ENCODE data around the gene CKS1B.

Gene CKS1B

DNA sequence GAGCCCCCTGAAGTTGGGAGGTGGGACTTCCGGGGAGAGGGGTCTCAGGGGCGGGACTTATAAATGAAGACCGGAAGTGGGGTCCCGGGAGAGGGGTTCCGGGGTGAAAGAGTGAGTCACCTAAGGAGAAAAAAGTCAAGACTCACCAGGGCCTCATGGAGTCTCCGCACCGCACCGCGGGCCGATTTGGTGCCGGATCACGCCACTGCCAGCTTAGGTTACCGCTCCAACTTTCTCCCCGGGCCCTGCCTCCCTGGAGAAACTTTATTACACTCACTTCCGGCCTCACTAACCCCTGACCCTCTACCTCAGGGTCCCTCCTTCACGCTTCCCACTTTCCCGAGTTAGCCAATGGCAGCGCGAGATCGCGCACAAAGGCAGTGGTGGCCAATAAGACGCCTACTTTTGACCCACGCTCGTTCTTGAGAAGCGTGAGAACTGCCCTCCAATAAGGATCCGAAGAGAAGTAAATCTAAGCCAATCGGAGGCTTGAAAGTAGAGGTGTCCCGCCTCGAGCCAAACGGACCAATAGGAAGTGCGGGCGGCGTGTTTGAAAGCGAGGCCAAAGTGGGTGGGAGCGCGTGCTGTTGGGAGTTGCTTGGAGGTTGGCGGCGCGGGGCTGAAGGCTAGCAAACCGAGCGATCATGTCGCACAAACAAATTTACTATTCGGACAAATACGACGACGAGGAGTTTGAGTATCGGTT, at the start of gene CKS1B:
Gene CKS1B, plus strand, starts transcription at position 580 of the 706 bp plus-strand sequence. Its CDS starts 65 bp downstream, at position 645.
- peak; percentile 92 to 100 (median 98) for DNase-seq

DNA sequence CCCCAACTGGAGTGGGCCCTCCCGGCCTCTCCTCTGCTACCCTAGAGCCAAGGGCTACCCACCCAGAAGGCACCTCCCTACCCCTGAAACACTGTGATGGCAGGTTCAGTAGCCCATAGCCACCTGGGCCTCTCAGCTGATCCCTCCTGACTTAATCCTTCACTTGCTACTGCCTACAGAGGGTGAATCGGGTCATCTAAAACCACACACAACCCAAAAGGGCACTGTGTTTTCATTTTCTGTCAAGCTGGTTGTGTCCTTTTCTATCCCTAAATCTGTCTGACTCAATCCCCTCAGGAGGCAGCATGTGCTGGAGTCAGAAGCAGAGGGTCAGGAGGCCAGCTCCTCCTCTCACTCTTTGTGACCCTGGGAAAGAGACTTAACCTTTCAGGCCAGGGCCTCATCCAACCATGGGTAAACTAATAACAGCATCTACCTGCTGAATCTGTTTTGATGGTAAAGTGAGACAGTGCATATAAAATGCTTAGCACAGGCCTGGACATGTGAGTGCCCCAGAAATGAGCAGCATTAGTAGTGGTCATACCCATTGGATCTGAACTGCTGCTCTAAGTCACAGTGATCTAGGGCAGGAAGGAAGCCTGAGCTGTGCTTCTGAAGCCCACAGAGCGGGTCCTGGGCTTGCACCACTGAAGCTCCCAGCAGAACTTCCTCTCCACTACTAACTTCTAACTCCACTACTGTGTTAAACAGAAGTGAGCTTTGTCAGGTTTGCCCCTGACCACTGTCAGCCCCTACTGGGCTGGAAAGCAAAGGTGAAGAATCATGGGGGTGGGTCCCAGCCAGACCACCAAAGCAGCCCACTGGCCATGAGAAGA, 48.9 kb upstream of the CKS1B start:
- DNase-seq: no peak

DNA sequence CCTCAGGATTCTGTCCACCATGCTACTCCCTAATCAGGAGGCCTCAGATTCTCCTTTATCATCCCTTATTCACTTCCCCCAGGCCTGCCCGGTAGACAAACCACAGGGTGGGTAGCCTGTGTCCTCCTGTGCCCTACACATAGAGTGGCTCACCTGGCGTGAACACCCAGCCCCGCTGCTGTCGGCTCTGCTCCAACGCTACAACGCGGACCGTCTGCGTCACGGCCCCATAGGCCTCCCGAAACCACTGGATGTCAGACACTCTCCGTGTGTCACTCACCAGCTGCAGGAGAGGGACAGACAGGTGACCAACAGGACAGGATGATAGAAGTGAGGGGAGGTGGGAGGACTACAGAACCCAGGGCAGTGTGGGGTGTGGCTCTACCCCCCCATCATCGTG, 48.3 kb upstream of the CKS1B start:
- DNase-seq: no peak

DNA sequence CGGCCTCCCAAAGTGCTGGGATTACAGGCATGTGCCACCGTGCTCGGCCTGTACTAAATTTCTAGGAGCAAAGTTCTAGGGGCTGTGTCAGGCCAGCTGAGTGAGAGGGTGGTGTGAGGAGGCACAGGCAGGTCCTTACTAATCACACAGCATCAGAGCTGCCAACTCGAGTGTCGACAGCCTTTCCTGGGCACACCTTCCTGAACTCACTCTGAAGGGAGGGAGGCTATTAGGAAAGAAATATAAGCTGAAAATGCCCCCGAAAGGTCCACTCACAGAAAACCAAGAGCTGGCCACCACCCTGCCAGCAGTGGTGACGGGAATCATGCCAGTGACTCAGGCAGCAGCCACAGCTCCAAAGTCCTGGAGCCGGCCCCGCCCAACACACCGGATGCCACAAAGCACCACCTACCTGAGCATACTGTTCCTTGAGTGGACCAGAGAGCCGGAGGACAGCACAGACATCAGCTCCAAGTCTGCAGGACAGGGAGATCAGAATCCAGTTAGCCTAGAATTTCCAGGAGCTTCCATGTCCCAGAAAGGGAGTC, 42.5 kb upstream of the CKS1B start:
- DNase-seq: no peak

DNA sequence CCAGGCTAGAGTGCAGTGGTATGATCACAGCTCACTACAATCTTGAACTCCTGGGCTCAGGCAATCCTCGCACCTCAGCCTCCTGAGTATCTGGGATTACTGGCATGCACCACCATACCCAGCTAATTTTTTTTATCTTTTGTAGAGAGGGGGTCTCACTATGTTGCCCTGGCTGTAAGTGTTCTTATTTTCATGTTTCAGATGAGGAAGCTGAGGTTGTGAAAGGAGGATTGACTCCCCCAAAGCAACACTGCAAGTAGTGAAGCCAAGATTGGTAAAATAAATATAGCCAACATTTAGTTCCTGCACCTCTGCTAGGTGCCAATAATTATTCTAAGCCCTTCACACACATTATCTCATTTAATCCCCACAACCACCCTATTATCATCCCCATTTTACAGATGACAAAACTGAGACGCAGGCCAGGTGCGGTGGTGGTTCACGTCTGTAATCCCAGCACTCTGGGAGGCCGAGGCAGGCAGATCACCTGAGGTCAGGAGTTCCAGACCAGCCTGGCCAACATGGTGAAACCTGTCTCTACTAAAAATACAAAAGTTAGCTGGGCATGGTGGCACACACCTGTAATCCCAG, 40.0 kb upstream of the CKS1B start:
- no peak for DNase-seq

DNA sequence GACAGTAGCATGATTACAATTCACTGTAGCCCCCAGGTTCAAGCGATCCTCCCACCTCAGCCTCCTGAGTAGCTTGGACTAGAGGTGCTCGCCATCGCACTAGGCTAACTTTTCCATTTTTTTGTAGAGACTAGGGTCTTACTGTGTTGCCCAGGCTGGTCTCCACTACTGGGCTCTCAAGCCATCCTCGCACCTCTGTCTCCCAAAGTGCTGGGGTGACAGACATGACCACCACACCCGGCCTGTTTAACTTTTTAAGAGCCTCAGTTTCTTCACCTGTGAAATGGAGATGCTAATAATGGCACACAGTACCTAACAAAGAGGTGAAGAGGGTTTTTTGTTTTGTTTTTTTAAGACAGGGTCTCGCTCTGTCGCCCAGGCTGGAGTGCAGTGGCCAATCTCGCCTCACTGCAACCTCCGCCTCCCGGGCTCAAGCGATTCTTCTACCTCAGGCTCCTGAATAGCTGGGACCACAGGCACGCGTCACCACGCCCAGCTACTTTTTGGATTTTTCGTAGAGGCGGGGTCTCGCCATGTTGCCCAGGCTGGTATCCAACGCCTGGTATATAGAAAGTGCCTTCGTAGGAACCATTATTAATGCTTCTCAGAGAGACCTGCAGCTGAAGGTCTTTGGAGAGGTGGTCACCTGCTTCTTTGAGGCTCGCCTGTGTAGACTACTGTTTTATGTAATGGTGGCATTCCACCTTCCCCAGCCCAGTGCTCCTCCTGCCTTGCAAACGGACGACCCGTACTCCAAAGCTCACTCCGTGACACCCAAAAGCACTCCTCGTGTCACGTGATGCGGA, 38.5 kb upstream of the CKS1B start:
- no peak for DNase-seq

DNA sequence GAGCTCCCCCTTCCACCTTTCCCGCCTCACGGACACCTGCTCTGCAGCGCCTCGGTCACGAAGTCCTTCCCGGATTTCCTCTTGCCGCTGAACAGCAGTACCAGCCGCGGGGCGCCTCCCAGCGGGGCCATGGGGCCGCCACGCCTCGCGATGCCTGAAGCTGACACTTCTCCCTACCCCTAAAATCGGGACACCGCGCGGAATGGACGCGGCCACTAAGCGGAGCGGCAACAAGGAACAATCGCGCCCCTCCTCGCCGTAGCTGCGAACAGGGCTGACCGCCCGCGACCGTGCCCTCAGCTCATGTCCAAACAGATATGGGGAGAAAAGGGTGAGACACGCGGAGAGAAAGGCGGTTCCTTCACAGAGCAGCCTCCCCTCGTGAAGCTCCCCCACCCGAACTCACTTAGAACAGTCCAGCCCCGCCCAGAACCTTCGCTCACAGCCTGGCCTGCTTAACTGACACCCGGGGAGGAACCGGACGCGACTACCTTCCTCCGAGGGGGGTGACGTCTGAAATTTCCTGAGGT, 37.9 kb upstream of the CKS1B start, which contains the start of gene PMVK:
Gene PMVK, minus strand, starts transcription at position 165 of the 530 bp plus-strand sequence. Its CDS starts 34 bp downstream, at position 131.
- peak; percentile 81 to 99 (median 95) for DNase-seq

DNA sequence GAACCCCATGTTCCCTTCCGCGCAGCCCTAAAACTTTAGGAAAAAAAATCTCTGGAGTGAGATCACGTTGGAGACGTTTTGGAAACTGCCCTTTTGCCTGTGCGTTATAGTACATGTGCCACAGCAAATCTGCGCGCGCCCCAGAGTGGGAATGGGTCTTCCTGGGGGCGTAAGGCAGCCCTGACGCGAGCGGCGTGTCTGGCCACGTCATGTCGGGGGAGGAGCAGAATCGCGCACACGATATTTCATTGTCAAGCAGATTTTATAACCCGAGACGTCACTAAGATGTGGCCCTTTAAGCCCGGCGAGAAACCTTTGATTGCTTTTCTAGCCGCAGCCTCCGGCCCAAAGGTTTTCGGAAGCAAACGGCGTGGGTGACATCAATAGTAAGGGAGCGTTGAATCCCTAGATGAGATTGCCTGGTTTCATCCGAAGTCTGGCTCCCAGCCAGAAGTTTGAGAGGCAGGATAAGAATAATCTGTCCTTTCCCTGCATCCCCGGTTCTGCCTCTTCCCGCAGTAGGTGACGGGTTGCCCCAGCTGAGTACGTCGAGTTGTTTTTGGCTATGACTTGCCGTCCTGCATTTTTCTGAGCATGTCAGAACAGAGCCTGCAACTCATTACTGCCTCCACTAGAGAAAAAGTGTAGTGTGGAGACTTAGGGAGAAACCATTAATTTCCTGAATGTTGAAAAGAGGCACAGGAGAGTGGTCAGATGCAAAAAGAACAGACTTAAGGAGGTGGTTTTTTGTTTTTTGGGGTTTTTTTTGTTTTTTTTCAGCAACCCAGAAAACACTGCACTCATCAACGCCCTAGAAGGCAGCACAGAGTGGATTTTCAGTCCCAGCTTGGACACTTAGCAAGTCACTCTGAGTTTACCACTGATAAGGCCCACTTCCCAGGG, 37.1 kb upstream of the CKS1B start:
- DNase-seq: peak; percentile 50 to 99 (median 94)

DNA sequence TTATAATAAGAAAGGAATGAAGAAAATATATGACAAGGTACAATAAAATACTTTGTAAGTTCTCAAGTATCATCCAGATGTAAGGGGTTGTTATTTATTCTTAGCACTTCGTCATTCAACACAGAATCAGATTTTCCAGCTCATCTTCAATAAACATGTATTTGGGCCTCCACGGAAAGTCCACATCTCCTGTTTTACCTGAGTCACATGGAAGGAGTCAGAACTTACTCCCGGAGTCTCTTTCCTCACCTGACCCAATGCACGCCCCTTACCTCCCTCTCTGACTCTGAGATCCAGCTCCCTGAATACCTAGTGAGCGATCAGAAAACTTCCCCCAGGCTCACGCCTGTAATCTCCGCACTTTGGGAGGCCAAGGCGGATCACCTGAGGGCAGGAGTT, 36.5 kb upstream of the CKS1B start:
- no peak for DNase-seq

DNA sequence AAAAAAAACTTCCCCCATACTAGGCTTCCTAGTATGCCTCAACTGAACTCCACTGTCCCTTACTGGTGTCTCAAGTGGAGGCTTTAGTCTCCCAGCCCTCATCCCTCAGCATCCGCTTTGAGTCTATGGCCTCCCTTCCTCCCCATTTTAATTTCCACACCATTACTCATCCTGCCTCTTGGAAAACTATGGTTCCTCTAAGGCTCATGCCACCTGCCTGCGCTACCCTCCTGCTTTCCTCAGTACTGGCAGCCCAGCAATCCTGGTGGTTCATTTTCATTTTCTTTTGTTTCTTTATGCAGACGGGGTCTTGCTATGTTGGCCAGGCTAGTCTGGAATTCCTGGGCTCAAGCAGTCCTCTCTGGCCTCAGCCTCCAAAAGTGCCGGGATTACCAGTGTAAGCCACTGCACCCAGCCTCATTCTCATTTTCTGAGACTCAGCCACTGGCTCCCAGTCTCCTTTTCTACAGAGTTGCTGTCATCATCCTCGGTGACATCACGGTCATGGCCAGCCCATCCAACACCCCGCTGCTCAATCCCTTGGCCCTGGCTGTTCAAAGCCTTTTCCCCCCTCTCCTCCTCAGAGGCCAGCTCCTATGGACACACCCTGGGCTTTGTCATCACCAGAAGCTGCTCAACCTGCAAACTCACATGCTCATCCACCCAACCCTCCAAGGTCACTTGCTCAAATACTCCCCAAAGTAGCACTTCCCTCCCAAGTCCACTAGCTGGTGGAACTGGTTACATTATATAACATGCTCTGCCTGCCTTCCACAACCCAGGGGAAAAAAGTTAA, 35.7 kb upstream of the CKS1B start:
- DNase-seq: no peak

DNA sequence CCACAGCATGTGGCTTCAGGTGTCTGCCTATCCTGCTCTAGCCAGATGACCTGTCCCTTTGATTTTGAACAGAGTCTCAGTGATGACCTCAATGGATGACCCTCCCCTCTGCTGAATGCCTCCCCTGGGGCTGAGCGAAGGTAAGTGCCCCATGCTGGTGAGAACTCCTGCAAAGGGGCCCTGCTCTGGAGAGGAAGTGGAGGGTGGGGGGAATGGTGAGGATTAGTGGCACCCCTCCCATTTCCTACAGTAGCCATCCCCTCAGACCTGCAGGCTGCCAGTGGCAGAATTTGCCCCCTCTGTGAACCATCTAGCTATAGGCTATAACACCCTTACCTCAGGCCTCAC, 34.3 kb upstream of the CKS1B start:
- DNase-seq: no peak

DNA sequence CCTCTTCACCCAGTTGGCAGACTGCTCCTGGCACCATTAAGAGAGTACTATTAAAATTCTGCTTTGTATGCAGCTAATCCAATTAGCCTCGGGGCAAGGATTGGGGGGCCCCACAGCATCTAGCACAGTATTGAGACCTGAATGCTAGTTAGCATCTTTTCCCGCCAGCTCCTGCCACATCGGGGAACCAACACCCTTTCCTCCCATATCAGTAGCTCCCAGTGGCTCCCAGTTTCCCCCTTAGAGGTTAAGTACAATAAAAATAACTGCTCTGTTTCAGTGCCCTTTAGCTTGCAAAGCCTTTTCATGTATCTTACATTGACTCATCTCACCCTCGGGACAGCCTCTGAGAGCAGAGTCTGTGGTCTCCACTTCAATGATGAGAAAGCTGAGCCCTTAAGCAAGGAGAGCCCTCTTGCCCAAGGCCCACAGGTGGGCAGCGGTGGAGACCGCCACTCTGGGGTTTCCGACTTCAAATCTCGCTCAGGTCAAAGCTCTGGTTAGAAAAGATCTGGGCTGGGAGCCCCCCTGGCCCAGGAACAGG, 33.8 kb upstream of the CKS1B start:
- DNase-seq: peak in 13 of 58 donors; percentile 6 to 59 (median 19)

DNA sequence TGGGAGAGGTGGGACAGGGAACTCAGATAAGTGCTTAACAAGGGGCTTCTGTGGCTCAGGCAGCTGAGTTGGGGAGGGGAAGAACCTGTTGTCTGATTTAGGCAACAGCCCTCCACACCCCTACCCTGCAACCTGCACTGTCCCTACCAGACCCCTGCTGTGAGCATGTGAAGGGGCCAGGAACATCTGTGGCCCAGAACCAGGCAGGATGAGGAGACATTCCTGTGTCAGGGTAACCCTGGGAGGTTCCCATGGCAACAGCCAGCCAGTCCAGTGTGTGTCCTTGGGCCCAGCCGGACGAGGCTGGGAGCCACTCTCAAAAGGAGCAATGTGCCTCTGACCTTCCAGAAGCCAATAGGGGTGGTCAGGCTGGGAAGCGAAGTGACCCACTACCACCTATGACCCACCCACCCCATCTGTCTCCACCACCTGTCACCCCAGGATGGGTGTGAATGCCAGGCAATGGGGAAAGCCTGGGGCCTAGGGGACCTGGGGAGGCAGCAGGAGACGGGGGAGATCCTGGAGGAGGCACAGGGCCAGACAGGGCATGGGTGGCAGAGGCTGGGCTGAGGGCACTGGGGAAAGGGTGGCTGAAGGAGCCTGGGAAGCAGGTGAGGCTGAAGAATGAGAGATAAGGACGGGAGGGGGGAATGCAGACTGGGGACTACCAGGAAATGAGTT, 33.0 kb upstream of the CKS1B start:
- DNase-seq: peak in 20 of 58 donors; percentile 3 to 54 (median 22)

DNA sequence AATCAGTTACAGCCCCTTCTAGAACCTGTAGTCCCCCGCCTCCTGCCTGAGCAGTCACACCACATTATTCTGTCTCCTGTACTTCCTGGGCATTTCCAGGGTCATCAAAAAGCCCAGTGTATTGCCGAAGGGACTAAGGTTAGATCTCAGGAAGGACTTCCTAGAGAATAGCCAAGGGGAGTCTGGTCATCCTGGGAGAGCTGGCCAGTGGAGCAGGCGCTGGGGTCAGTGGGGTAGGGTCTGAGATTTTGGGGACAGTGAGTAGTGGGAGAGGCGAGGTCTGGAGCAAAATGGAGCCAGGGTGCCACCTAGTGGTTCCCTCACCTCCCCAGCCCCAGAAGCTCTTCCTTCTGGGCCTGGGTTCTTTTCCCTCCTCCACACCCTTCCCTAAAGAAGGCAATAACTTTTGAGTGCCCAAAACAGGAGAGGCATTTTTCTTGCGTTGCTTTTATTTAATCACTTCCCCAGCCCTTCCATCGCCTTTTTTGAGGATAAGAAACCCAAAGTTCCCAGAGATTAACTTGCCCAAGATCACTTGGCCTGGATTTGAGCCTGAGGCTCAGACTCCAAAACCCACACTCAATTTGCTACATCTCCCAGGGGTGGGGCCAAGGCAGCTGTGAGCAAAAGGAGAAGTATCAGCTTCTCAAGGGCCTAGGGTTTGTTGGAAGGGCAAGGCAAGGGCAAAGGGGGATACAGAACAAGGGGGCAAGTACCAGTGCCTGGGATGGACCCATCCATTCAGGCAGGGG, 30.7 kb upstream of the CKS1B start:
- peak in 9 of 58 donors; percentile 5 to 18 (median 11) for DNase-seq

DNA sequence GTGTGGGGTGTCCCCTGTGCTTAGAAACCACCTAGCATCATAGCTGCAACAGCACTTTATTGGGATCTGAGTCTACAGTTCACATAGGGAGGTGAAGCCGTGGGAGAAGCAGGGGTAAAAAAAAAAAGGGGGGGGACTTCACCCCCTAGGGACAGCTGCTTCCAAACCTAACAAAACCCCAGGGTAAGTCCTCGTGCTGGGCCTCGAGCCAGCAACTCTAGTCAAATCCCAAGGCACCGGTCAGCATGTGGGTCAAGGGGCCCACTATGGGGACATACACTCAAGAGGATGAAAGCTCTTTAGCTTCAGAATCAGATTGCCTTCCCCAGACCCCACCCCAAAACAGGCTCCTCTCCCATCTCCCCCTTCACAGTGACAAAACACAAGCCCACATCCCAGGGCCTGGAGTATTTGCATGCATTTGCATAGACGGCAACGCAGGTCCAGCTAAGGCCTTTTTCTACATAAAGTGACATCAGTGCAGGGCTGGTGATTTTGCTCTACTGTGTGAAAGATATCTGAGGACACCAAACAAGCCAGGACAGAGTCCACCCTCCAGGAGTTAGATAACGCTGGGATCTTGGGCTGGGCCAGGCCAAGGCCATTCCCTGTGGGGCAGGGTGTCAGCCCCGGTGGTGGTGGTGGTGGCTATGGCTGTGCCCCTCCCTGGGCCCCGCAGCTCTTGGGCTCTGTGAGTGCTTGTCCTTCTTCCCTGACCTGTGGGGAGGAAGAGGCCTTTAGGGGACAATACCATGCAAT, 29.9 kb upstream of the CKS1B start:
- DNase-seq: no peak
